Lower leg skin (tissue), 4 donors: Measurements from ENCODE around the gene KRTAP1-3. TPM values are rescaled to one million over a fixed set of nuclear protein-coding genes. Genes with fewer than 3 reads are reported as not detected.
"Not testable (repeated sequence)": the region's sequence is repeated elsewhere in the genome, so short reads cannot be mapped to it uniquely, and the experiment has no call there.

Experiments used
- DNase-seq, 2 donors: peaks; one replicate each; pipeline ENCODE4 v3.0.0-alpha.2; 2019; ENCODE audit warnings: low spot score in 2 of 2
- H3K4me3 ChIP-seq: fragments of 200-600 bp; sonication (generic); 2 replicates; pipeline ENCODE4 v1.5.1; 2017; ENCODE audit warnings: mild to moderate bottlenecking, low read depth; ENCODE audit not compliant: poor library complexity, severe bottlenecking
- POLR2A ChIP-seq, 2 donors: fragments of 450-650 bp; IDR thresholded peaks; one replicate each; pipeline ENCODE4 v1.6.1; 2016 to 2017; ENCODE audit warnings: antibody characterized with exemption in 2 of 2, mild to moderate bottlenecking in 1 of 2, moderate library complexity in 1 of 2
- WGBS, 2 donors: methylation state at CpG; one replicate each; pipeline ENCODE4 v1.1.5; 2018; 5-methylcytosine and 5-hydroxymethylcytosine counted together
- intact Hi-C: fragments of 100-400 bp; cut with DNase I; formaldehyde crosslinking; loops from one replicate; pipeline ENCODE4 v1.15.0; 2023; ENCODE audit warnings: low total_unique reads
- total RNA-seq, 4 donors: library from RNA; depleted of rRNA; stranded (reverse); fragments of >200 nt; gene quantifications; one replicate each; pipeline ENCODE4 v1.1.0, GENCODE V29; 2016
- TF ChIP-seq, protein P1 (sequence below), 3 donors: fragments of 450-650 bp; IDR thresholded peaks; one replicate each; pipeline ENCODE4 v1.5.1; 2016; ENCODE audit warnings: antibody characterized with exemption in 3 of 3, mild to moderate bottlenecking in 3 of 3, moderate library complexity in 2 of 3

The KRTAP1-3 gene, protein sequence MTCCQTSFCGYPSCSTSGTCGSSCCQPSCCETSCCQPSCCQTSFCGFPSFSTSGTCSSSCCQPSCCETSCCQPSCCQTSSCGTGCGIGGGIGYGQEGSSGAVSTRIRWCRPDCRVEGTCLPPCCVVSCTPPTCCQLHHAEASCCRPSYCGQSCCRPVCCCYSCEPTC
- 100 to 1,000 TPM in 1 of 4 donors, 1 to 10 TPM in 1, not detected in 2; 1.6 to 107 TPM for total RNA-seq

DNA sequence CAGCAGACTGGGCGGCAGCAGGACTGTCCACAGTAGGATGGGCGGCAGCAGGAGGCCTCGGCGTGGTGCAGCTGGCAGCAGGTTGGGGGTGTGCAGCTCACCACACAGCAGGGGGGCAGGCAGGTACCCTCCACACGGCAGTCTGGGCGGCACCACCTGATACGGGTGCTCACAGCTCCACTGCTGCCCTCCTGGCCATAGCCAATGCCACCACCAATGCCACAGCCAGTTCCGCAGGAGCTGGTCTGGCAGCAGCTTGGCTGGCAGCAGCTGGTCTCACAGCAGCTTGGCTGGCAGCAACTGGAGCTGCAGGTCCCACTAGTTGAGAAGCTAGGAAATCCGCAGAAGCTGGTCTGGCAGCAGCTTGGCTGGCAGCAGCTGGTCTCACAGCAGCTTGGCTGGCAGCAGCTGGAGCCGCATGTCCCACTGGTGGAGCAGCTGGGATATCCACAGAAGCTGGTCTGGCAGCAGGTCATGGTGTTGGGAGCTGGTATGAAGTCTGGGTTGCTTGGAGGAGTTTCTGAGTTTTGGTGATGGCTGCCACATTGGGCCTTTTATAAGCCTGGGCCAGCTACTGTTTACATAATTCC, at the start of gene KRTAP1-3:
Gene KRTAP1-3, minus strand, starts transcription at position 529 of the 590 bp plus-strand sequence. Its CDS starts 53 bp downstream, at position 476.
- intact Hi-C loops, H3K4me3 ChIP-seq, DNase-seq: not testable (repeated sequence)
- WGBS, 2 donors = 77 to 78% methylated on average over 7 to 8 of the region's 10 CpGs

DNA sequence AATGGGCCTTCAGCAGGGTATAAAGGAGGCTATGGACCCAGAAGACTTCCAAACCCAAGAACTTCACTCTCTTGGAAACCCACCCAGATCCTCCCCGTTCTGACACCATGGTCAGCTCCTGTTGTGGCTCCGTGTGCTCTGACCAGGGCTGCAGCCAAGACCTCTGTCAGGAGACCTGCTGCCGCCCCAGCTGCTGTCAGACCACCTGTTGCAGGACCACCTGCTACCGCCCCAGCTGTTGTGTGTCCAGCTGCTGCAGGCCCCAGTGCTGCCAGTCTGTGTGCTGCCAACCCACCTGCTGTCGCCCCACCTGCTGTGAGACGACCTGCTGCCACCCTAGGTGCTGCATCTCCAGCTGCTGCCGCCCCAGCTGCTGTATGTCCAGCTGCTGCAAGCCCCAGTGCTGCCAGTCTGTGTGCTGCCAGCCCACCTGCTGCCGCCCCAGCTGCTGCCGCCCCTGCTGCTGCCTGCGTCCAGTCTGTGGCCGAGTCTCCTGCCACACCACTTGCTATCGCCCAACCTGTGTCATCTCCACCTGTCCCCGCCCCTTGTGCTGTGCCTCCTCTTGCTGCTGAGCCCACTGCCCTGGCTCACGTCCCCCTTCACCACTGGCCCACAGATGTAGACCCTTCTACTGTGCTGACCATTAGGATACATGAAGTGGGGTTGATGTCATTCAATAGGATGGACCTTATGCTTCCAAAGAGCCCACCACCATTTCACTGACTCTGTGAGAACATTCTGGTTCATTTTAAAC, 49.6 kb upstream of the KRTAP1-3 start, which contains the start of gene KRTAP4-7:
Gene KRTAP4-7, plus strand, starts transcription at position 51 of the 757 bp plus-strand sequence. Its CDS starts 57 bp downstream, at position 108.
- WGBS, 2 donors = 84 to 87% methylated on average over 7 to 11 of the region's 14 CpGs
- intact Hi-C loops, H3K4me3 ChIP-seq: not testable (repeated sequence)
- peak in 1 of 2 donors; percentile 54 for DNase-seq

DNA sequence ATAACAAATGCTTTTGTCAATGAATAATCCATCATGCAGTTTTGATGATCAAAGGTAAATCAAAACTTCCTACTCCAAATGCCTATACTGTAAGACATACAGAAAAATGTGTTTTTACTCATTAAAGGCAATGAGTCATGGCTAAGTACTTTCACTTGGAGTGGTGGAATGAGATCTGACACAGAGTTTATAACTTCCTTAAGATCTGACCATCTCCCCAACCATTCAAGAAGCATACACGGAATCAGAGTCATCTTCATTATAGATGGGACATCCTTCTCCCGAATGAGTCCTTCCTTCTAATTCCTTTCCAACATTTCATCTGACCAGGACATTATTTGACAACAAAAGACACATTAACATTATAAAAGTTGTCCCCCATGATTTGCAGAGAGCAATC, 48.8 kb upstream of the KRTAP1-3 start:
- intact Hi-C loops, DNase-seq, H3K4me3 ChIP-seq: not testable (repeated sequence)
- WGBS, 2 donors = 51 to 59% methylated on average over 2 of the region's 2 CpGs

DNA sequence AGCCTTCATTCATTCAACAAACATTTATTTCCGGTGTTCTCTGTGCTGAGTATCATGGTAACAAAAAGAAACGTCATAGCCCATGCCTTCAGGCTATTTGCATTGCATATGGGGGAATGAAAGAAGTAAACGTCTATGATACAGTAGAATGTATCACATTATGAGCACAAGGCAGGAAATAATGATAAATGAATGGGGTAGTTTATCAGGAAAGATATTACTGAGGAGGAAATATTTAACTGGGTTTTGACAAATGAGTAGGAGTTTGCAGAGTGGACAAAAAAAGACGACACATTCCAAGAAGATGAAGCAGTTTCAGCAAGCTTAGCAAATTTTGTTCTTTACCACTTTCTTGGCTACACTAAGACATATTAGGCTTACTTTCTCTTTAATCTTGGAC, 48.0 kb upstream of the KRTAP1-3 start:
- TF ChIP-seq POLR2A (IDR thresholded peaks at IDR 0.05) = no peak
- TF ChIP-seq, protein P1, sequence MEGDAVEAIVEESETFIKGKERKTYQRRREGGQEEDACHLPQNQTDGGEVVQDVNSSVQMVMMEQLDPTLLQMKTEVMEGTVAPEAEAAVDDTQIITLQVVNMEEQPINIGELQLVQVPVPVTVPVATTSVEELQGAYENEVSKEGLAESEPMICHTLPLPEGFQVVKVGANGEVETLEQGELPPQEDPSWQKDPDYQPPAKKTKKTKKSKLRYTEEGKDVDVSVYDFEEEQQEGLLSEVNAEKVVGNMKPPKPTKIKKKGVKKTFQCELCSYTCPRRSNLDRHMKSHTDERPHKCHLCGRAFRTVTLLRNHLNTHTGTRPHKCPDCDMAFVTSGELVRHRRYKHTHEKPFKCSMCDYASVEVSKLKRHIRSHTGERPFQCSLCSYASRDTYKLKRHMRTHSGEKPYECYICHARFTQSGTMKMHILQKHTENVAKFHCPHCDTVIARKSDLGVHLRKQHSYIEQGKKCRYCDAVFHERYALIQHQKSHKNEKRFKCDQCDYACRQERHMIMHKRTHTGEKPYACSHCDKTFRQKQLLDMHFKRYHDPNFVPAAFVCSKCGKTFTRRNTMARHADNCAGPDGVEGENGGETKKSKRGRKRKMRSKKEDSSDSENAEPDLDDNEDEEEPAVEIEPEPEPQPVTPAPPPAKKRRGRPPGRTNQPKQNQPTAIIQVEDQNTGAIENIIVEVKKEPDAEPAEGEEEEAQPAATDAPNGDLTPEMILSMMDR (IDR thresholded peaks at IDR 0.05) = no peak
- WGBS, 2 donors = 43 to 44% methylated on average over 4 of the region's 4 CpGs
- H3K4me3 ChIP-seq = no peak overlapping the region
- intact Hi-C loops = no loop called here
- no peak for DNase-seq

DNA sequence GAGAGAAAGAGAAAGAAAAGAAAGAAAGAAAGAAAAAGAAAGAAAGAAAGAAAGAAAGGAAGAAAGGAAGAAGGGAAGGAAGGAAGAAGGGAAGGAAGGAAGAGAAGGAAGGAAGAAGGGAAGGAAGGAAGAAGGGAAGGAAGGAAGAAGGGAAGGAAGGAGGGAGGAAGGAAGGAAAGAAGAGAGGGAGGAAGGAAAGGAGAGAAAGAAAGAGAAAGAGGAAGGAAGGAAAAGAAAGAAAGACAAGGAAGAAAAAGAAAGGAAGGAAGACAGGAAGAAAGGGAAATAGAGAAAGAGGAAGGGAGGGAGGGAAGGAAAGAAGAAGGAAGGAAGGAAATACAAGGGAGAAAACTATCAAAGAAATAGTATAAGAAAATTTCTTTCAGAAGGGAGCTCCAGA, 42.1 kb upstream of the KRTAP1-3 start:
- intact Hi-C loops = no loop called here
- TF ChIP-seq POLR2A (IDR thresholded peaks at IDR 0.05) = no peak
- TF ChIP-seq, protein P1 (IDR thresholded peaks at IDR 0.05) = no peak
- no peak for DNase-seq
- no peak overlapping the region for H3K4me3 ChIP-seq

DNA sequence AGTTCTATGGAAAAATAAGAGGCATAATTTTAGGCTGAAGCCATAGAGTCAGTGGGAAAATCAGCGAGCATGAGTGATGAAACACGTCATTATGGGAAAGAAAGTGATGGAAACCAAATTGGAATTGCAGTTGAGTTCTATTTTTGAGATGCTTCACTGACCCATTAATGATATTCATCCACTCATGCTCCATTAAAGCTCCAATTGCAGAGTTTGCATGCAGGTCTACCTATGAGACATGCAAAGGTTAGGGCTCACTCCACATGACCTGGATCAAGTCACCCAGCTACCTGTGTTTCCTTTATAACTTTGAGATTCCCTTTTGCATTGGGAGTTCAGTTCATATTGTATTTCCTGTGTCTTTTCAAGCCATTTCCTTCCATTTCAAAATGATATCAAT, 39.0 kb upstream of the KRTAP1-3 start:
- DNase-seq = no peak
- no peak for TF ChIP-seq POLR2A (IDR thresholded peaks at IDR 0.05)
- TF ChIP-seq, protein P1 (IDR thresholded peaks at IDR 0.05) = no peak
- no peak overlapping the region for H3K4me3 ChIP-seq
- intact Hi-C loops = no loop called here
- WGBS, 2 donors = 94% methylated on average over 2 of the region's 2 CpGs

DNA sequence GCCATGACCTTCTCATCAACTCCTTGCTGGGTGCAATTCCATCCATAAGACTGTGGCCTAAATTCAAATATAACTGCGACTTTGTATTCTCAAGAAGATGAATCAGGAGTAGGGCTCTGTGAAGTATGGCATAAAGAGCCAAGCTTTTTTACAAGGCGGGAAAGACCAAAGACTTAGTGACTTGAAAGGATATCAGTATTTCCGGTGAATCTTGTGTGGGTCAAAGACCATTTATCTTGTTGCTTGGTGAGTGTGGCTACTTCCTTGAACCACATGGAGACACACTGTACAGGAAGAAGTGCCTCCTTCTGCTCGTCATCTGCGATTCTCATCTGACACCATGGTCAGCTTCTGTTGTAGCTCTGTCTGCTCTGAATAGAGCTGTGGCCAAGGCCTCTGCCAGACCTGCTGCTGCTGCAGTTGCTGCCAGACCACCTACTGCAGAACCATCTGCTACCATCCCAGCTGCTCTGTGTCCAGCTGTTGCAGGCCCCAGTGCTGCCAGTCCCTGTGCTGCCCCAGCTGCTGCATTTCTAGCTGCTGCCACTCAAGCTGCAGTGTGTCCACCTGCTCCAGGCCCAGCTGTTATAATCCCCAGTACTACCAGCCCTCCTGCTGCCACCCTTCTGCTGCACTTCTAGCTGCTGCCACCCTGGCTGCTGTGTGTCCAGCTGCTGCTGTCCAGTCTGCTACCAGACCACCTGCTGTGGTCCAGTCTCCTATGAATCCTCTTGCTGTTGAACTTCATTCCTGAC, 37.1 kb upstream of the KRTAP1-3 start:
- TF ChIP-seq, protein P1 (IDR thresholded peaks at IDR 0.05) = no peak
- TF ChIP-seq POLR2A (IDR thresholded peaks at IDR 0.05) = no peak
- no peak for DNase-seq
- intact Hi-C loops = no loop called here
- H3K4me3 ChIP-seq = no peak overlapping the region
- WGBS, 2 donors = 86 to 93% methylated on average over 5 of the region's 5 CpGs
